ENCODE data around the gene RMC1.

RMC1 gene

GRCh38 chr18:23541349-23542093 is 38.2 kb downstream of the RMC1 start:
- no peak for DNase-seq
- no peak overlapping the region for H2AK5ac ChIP-seq (ENCODE audit: low read length)
- no peak overlapping the region for H3K4me2 ChIP-seq (ENCODE audit: low read length)
- no peak overlapping the region for H3K27ac ChIP-seq (ENCODE audit: low read depth, low read length)
- H2BK5ac ChIP-seq (ENCODE audit: low read length), result no peak overlapping the region
- H3K4me3 ChIP-seq (ENCODE audit: low read length), result no peak overlapping the region
- H2BK15ac ChIP-seq (replicated peaks; ENCODE audit: low read depth), result no peak overlapping the region
- H2BK120ac ChIP-seq (ENCODE audit: low read depth, low read length), result no peak overlapping the region
- peaks cover 24% of the 10 kb centered on the region for H3K36me3 ChIP-seq (ENCODE audit: control insufficient read depth, insufficient read depth, low read length)
- H3K9ac ChIP-seq (ENCODE audit: low read length), result no peak overlapping the region
- H3K79me2 ChIP-seq (ENCODE audit: control insufficient read depth, insufficient read depth, low read length), result no peaks in the 10 kb centered on the region
- H3K4ac ChIP-seq (ENCODE audit: low read depth, low read length), result no peak overlapping the region
- H3K27me3 ChIP-seq (ENCODE audit: insufficient read depth, low read length, poor library complexity), result no peaks in the 10 kb centered on the region
- no CpG with 5 or more reads among the region's 9 CpGs for WGBS (ENCODE audit: extremely low coverage, insufficient coverage, low lambda C conversion rate)
- H3K79me1 ChIP-seq (ENCODE audit: low read length), result no peaks in the 10 kb centered on the region
- no peak overlapping the region for H3K18ac ChIP-seq (ENCODE audit: low read length)
- H3K56ac ChIP-seq (ENCODE audit: low read length), result no peak overlapping the region
- H4K5ac ChIP-seq (ENCODE audit: low read length), result no peak overlapping the region
- H4K8ac ChIP-seq (ENCODE audit: low read depth, low read length), result no peak overlapping the region
- H3K4me1 ChIP-seq (ENCODE audit: control insufficient read depth, low read depth, low read length), result no peaks in the 10 kb centered on the region
- no peak overlapping the region for H3K23ac ChIP-seq (ENCODE audit: low read length)

DNA sequence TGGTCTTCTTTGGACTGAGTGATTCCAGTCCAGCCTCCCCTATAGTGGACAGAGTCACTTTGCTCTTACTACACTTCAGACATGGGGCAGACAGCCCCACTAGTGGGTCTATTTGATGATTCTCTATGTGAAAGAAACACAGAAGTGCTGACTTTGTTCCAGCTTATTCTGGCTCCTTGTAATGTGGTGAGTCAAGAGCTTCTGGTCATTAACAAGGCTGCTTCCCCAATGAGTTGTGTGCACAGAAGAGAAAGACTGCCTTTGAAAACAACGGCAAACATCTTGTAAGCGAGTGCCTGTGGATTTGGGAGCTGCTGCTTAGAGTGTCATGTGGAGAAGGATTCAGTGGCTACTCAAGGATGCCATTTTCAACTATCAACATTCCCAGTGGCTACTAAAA is 39.1 kb downstream of the RMC1 start:
- DNase-seq, result no peak
- Histone ChIP-seq H2BK15ac (replicated peaks; ENCODE audit: low read depth) (no peak overlapping the region), H3K9ac (ENCODE audit: low read length) (no peak overlapping the region), H3K18ac (ENCODE audit: low read length) (no peak overlapping the region), H3K4me3 (ENCODE audit: low read length) (no peak overlapping the region), H3K27ac (ENCODE audit: low read depth, low read length) (no peak overlapping the region), H3K79me2 (ENCODE audit: control insufficient read depth, insufficient read depth, low read length) (no peaks in the 10 kb centered on the region), H2BK5ac (ENCODE audit: low read length) (no peak overlapping the region), H3K4me2 (ENCODE audit: low read length) (no peak overlapping the region), H3K27me3 (ENCODE audit: insufficient read depth, low read length, poor library complexity) (no peaks in the 10 kb centered on the region), H2BK120ac (ENCODE audit: low read depth, low read length) (no peak overlapping the region), H4K5ac (ENCODE audit: low read length) (no peak overlapping the region), H2AK5ac (ENCODE audit: low read length) (no peak overlapping the region), H3K36me3 (ENCODE audit: control insufficient read depth, insufficient read depth, low read length) (peaks cover 21% of the 10 kb centered on the region), H3K23ac (ENCODE audit: low read length) (no peak overlapping the region), H3K4me1 (ENCODE audit: control insufficient read depth, low read depth, low read length) (no peaks in the 10 kb centered on the region), H3K4ac (ENCODE audit: low read depth, low read length) (no peak overlapping the region), H4K8ac (ENCODE audit: low read depth, low read length) (no peak overlapping the region), H3K56ac (ENCODE audit: low read length) (no peak overlapping the region), H3K79me1 (ENCODE audit: low read length) (no peaks in the 10 kb centered on the region)
- WGBS (ENCODE audit: extremely low coverage, insufficient coverage, low lambda C conversion rate), result no CpG with 5 or more reads among the region's 2 CpGs

DNA sequence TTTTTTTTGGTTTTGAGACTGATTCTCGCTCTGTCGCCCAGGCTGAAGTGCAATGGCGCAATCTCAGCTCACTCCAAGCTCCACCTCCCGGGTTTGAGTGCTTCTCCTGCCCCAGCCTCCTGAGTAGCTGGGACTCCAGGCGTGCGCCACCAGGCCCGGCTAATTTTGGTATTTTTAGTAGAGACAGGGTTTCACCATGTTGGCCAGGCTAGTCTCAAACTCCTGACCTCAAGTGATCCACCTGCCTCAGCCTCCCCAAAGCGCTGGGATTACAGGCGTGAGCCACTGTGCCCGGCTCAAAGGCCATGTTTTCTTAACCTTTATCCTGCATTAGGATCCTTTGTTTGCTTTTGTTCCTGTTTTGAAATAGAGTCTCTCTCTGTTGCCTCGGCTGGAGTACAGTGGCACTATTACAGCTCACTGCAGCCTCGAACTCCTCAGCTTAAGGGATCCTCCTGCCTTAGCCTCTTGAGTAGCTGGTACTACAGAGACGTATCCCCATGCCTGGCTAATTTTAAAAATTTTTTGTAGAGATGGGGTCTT is 42.0 kb downstream of the RMC1 start:
- H3K18ac ChIP-seq (ENCODE audit: low read length), result no peak overlapping the region
- H3K56ac ChIP-seq (ENCODE audit: low read length), result no peak overlapping the region
- no peak overlapping the region for H3K4ac ChIP-seq (ENCODE audit: low read depth, low read length)
- no peak overlapping the region for H2AK5ac ChIP-seq (ENCODE audit: low read length)
- no CpG with 5 or more reads among the region's 13 CpGs for WGBS (ENCODE audit: extremely low coverage, insufficient coverage, low lambda C conversion rate)
- no peak overlapping the region for H3K23ac ChIP-seq (ENCODE audit: low read length)
- H3K4me3 ChIP-seq (ENCODE audit: low read length), result no peak overlapping the region
- no peak overlapping the region for H3K27ac ChIP-seq (ENCODE audit: low read depth, low read length)
- no peak for DNase-seq
- no peak overlapping the region for H2BK5ac ChIP-seq (ENCODE audit: low read length)
- no peaks in the 10 kb centered on the region for H3K79me2 ChIP-seq (ENCODE audit: control insufficient read depth, insufficient read depth, low read length)
- H2BK15ac ChIP-seq (replicated peaks; ENCODE audit: low read depth), result no peak overlapping the region
- no peaks in the 10 kb centered on the region for H3K27me3 ChIP-seq (ENCODE audit: insufficient read depth, low read length, poor library complexity)
- H4K8ac ChIP-seq (ENCODE audit: low read depth, low read length), result no peak overlapping the region
- no peak overlapping the region for H3K4me2 ChIP-seq (ENCODE audit: low read length)
- H3K79me1 ChIP-seq (ENCODE audit: low read length), result no peaks in the 10 kb centered on the region
- H3K4me1 ChIP-seq (ENCODE audit: control insufficient read depth, low read depth, low read length), result no peaks in the 10 kb centered on the region
- no peak overlapping the region for H4K5ac ChIP-seq (ENCODE audit: low read length)
- no peak overlapping the region for H3K9ac ChIP-seq (ENCODE audit: low read length)
- no peak overlapping the region for H2BK120ac ChIP-seq (ENCODE audit: low read depth, low read length)
- H3K36me3 ChIP-seq (ENCODE audit: control insufficient read depth, insufficient read depth, low read length), result peaks cover 15% of the 10 kb centered on the region

- no CpG with 5 or more reads among the region's 3 CpGs for WGBS (ENCODE audit: extremely low coverage, insufficient coverage, low lambda C conversion rate)
- no peak overlapping the region for H4K5ac ChIP-seq (ENCODE audit: low read length)
- no peak overlapping the region for H3K4me3 ChIP-seq (ENCODE audit: low read length)
- no peak overlapping the region for H3K56ac ChIP-seq (ENCODE audit: low read length)
- H4K8ac ChIP-seq (ENCODE audit: low read depth, low read length), result no peak overlapping the region
- H3K4me2 ChIP-seq (ENCODE audit: low read length), result no peak overlapping the region
- no peak overlapping the region for H3K9ac ChIP-seq (ENCODE audit: low read length)
- H2BK120ac ChIP-seq (ENCODE audit: low read depth, low read length), result no peak overlapping the region
- no peaks in the 10 kb centered on the region for H3K27me3 ChIP-seq (ENCODE audit: insufficient read depth, low read length, poor library complexity)
- no peak overlapping the region for H3K27ac ChIP-seq (ENCODE audit: low read depth, low read length)
- no peak overlapping the region for H2BK15ac ChIP-seq (replicated peaks; ENCODE audit: low read depth)
- H3K79me2 ChIP-seq (ENCODE audit: control insufficient read depth, insufficient read depth, low read length), result no peaks in the 10 kb centered on the region
- H3K23ac ChIP-seq (ENCODE audit: low read length), result no peak overlapping the region
- no peaks in the 10 kb centered on the region for H3K4me1 ChIP-seq (ENCODE audit: control insufficient read depth, low read depth, low read length)
- H3K4ac ChIP-seq (ENCODE audit: low read depth, low read length), result no peak overlapping the region
- H3K36me3 ChIP-seq (ENCODE audit: control insufficient read depth, insufficient read depth, low read length), result peaks cover 17% of the 10 kb centered on the region
- H3K79me1 ChIP-seq (ENCODE audit: low read length), result no peaks in the 10 kb centered on the region
- no peak overlapping the region for H2BK5ac ChIP-seq (ENCODE audit: low read length)
- no peak for DNase-seq
- H3K18ac ChIP-seq (ENCODE audit: low read length), result no peak overlapping the region
- no peak overlapping the region for H2AK5ac ChIP-seq (ENCODE audit: low read length)
Observed at GRCh38 chr18:23547306-23547705, 44.0 kb downstream of the RMC1 start.

GRCh38 chr18:23547846-23548245 is 44.5 kb downstream of the RMC1 start:
- no peak overlapping the region for H2BK15ac ChIP-seq (replicated peaks; ENCODE audit: low read depth)
- peaks cover 17% of the 10 kb centered on the region for H3K36me3 ChIP-seq (ENCODE audit: control insufficient read depth, insufficient read depth, low read length)
- no CpG with 5 or more reads among the region's 3 CpGs for WGBS (ENCODE audit: extremely low coverage, insufficient coverage, low lambda C conversion rate)
- H3K79me2 ChIP-seq (ENCODE audit: control insufficient read depth, insufficient read depth, low read length), result no peaks in the 10 kb centered on the region
- no peak overlapping the region for H3K4me3 ChIP-seq (ENCODE audit: low read length)
- no peak overlapping the region for H3K9ac ChIP-seq (ENCODE audit: low read length)
- H3K56ac ChIP-seq (ENCODE audit: low read length), result no peak overlapping the region
- no peak overlapping the region for H3K18ac ChIP-seq (ENCODE audit: low read length)
- no peak overlapping the region for H2BK5ac ChIP-seq (ENCODE audit: low read length)
- no peak overlapping the region for H4K8ac ChIP-seq (ENCODE audit: low read depth, low read length)
- DNase-seq, result no peak
- H2AK5ac ChIP-seq (ENCODE audit: low read length), result no peak overlapping the region
- no peak overlapping the region for H4K5ac ChIP-seq (ENCODE audit: low read length)
- H3K27me3 ChIP-seq (ENCODE audit: insufficient read depth, low read length, poor library complexity), result no peaks in the 10 kb centered on the region
- no peak overlapping the region for H3K4ac ChIP-seq (ENCODE audit: low read depth, low read length)
- H3K27ac ChIP-seq (ENCODE audit: low read depth, low read length), result no peak overlapping the region
- H3K23ac ChIP-seq (ENCODE audit: low read length), result no peak overlapping the region
- H3K4me1 ChIP-seq (ENCODE audit: control insufficient read depth, low read depth, low read length), result no peaks in the 10 kb centered on the region
- no peaks in the 10 kb centered on the region for H3K79me1 ChIP-seq (ENCODE audit: low read length)
- no peak overlapping the region for H2BK120ac ChIP-seq (ENCODE audit: low read depth, low read length)
- H3K4me2 ChIP-seq (ENCODE audit: low read length), result no peak overlapping the region

DNA sequence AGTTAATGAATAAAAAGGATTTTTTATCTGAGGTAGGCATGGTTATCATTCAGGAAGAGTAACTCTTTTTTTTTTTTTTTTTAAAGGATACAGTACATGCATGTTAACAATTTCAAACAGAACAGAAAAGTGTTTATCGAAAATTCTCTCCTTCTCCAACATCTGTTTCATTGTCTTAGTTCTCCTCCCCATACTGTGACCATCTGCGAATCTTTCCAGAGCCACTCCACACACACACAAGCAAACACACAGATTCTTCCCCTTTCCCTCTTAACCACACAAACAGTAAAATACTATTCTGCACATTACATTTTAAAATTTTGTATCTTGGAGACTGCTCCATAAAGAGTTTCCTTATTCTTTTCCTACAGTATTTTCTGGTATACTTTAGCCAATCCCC is 45.0 kb downstream of the RMC1 start:
- H3K79me2 ChIP-seq (ENCODE audit: control insufficient read depth, insufficient read depth, low read length), result no peaks in the 10 kb centered on the region
- H4K5ac ChIP-seq (ENCODE audit: low read length), result no peak overlapping the region
- no CpG with 5 or more reads among the region's 2 CpGs for whole genome bisulfite sequencing (ENCODE audit: extremely low coverage, insufficient coverage, low lambda C conversion rate)
- no peak overlapping the region for H3K18ac ChIP-seq (ENCODE audit: low read length)
- no peak for DNase-seq
- no peaks in the 10 kb centered on the region for H3K4me1 ChIP-seq (ENCODE audit: control insufficient read depth, low read depth, low read length)
- H3K23ac ChIP-seq (ENCODE audit: low read length), result no peak overlapping the region
- H3K9ac ChIP-seq (ENCODE audit: low read length), result no peak overlapping the region
- H3K27ac ChIP-seq (ENCODE audit: low read depth, low read length), result no peak overlapping the region
- H3K56ac ChIP-seq (ENCODE audit: low read length), result no peak overlapping the region
- no peak overlapping the region for H3K4ac ChIP-seq (ENCODE audit: low read depth, low read length)
- no peak overlapping the region for H2BK5ac ChIP-seq (ENCODE audit: low read length)
- H3K4me2 ChIP-seq (ENCODE audit: low read length), result no peak overlapping the region
- no peak overlapping the region for H4K8ac ChIP-seq (ENCODE audit: low read depth, low read length)
- peaks cover 18% of the 10 kb centered on the region for H3K36me3 ChIP-seq (ENCODE audit: control insufficient read depth, insufficient read depth, low read length)
- no peaks in the 10 kb centered on the region for H3K27me3 ChIP-seq (ENCODE audit: insufficient read depth, low read length, poor library complexity)
- H3K79me1 ChIP-seq (ENCODE audit: low read length), result no peaks in the 10 kb centered on the region
- H3K4me3 ChIP-seq (ENCODE audit: low read length), result no peak overlapping the region
- no peak overlapping the region for H2BK15ac ChIP-seq (replicated peaks; ENCODE audit: low read depth)
- H2AK5ac ChIP-seq (ENCODE audit: low read length), result no peak overlapping the region
- H2BK120ac ChIP-seq (ENCODE audit: low read depth, low read length), result no peak overlapping the region

Measured in mesendoderm (in vitro differentiated cells).